HG03520 (cell line): Measurements from ENCODE around the gene DGKD.

Experiments
- ATAC-seq: cut with Tn5 transposase; IDR thresholded peaks from one replicate; pipeline ENCODE4 v1.9.1; 2021; ENCODE audit warnings: mild to moderate bottlenecking, moderate library complexity; ENCODE audit not compliant: unreplicated experiment

Gene DGKD

DNA sequence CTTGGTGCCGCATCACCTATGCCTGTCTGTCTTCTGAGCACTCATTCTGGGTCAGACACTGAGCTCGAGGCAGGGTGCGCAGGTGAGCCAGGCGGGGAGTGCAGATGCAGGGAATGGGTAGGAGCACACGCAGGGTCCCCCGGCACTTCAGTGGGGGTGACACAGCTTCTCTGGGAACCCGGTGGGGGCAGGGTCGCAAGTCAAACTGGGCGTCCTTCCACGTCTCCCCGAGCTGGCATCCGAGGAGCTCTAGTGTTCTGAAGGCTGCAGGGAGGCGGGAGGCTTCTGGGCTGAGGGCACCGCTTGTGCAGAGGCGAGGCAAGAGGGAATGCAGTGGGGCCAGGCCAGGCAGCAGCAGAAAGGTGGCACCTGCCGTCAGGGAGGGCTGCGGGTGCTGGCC is 86.0 kb downstream of the DGKD start:
- no peak for ATAC-seq

- ATAC-seq, result no peak
These were observed 86.4 kb downstream of the DGKD start for GRCh38 chr2:233440714-233441113.

DNA sequence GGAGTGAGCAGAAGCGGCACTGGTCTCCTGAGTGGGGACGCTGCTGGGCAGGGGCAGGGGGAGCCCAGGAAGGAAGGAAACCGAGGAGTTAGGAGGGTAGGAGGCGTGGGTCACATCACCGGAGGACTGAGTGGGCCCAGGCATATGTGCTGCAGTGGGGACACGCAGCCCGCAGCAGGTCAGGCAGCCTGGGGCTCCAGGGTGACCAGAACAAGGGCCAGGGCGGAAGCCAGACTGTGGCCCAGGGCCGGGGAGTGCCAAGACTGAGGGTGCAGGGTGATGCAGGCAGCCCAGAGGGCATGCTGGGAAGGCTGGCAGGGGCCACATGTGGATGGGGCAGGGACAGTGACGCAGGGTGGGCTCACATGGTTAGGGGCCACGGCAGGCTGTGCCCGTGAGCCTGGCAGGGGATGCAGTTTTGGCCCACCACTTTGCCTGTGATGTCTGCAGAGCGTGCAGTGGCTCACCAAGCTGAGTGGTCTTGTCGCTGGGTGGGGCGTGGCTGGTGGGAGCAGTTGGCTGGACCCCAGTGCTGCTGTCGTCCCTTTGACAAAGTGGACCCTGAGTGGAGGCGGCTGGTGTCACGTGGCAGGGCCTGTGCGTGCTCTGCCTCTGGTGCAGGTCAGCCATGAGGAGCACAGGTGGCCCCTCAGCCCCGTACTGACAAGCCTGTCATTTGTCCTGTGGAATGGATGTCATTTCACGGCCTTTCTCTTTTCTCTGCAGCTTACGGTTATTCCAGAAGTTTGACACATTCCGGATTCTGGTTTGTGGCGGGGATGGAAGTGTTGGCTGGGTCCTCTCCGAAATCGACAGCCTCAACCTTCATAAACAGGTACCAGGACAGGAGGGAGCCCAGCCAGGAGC is 87.1 kb downstream of the DGKD start:
- no peak for ATAC-seq

- ATAC-seq, result no peak
These were observed 87.7 kb downstream of the DGKD start for GRCh38 chr2:233442028-233442310.

GRCh38 chr2:233443511-233444183 is 89.4 kb downstream of the DGKD start:
- no peak for ATAC-seq

- no peak for ATAC-seq
These were observed 90.2 kb downstream of the DGKD start for GRCh38 chr2:233444501-233444900.

GRCh38 chr2:233445152-233445830 is 91.0 kb downstream of the DGKD start:
- ATAC-seq, result no peak

DNA sequence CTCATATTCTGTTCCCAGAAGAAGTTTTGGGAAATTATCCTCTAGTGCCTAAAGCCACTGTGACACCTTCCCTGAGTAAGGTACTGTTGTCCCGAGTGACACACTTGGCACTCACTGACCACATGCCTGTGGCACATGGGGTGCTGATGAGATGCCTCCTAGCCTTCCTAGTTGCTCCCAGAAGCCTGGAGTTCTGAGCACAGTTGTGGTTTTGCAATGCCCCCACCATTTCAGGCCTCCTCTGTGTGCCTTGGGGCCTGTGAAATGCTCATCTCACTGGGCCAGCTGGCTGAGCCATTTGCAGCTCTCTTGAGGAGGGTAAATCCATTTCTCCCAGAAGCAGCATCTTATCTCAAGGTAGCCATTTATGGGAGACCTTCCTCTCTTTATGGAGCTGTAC is 91.8 kb downstream of the DGKD start:
- ATAC-seq, result no peak

- no peak for ATAC-seq
These were observed 92.5 kb downstream of the DGKD start for GRCh38 chr2:233446606-233447305.

DNA sequence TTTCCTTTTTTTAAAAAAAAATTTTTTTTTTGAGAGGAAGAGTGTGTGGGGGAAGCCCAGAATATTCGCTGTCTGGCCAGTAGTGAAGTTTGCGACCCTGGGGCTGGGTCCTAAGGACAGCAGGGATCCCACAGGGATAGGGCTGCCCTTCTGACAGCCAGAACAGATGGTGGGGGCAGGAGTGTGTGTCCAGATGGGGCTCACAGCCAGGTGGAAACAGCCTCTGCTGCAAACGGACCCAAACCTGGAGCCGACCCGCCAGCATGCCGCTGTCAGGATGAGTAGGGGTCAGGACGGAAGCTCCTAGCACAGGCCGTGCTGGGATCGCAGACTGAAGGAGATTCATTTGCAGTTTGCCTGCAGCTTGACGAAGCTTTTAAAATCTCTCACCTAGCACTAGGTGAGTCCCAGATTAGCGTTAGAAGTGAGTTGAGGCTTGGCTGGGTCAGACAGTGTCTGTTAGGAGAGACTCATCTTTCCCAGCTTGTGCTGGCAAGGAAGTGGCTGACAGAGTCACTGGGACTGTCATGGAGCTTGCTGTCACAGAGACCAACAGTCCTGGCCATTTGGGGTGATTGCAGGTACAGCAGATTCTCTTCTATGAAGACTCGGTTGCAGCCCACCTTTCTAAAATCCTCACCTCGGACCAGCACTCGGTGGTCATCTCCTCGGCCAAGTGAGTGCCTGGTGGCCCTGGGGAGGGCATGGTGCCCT is 93.4 kb downstream of the DGKD start:
- no peak for ATAC-seq

DNA sequence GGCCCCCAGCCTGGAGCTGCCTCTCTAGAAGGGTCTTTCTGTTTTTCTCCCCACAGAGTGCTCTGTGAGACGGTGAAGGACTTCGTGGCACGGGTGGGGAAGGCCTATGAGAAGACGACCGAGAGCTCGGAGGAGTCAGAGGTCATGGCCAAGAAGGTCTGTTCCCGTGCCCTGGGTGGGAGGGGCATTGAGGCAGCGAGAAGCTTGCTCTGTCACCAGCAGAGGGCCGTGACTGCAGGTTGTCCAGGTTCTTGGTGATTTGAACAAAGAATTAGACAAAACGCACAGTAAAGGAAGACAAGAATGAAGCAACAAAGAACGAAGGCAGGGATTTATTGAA is 93.9 kb downstream of the DGKD start:
- no peak for ATAC-seq

DNA sequence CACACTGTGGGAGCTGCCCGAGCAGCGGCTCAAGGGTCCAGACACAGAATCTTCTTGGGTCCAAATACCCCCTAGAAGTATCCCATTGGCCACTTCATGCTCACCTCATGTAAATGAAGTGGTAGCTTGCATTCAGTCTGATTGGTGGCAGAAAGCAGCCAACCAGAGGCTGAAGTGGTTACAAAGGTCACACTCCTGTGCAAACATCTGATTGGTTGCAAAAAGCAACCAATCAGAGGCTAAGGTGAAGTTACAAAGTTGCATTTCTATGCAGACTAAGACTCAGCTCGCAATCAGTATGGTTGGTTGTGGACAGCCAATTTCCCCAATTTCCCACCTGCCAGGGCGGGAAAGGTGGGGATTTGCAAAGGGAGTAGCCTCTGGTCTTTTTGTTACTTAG is 94.3 kb downstream of the DGKD start:
- ATAC-seq, result no peak

DNA sequence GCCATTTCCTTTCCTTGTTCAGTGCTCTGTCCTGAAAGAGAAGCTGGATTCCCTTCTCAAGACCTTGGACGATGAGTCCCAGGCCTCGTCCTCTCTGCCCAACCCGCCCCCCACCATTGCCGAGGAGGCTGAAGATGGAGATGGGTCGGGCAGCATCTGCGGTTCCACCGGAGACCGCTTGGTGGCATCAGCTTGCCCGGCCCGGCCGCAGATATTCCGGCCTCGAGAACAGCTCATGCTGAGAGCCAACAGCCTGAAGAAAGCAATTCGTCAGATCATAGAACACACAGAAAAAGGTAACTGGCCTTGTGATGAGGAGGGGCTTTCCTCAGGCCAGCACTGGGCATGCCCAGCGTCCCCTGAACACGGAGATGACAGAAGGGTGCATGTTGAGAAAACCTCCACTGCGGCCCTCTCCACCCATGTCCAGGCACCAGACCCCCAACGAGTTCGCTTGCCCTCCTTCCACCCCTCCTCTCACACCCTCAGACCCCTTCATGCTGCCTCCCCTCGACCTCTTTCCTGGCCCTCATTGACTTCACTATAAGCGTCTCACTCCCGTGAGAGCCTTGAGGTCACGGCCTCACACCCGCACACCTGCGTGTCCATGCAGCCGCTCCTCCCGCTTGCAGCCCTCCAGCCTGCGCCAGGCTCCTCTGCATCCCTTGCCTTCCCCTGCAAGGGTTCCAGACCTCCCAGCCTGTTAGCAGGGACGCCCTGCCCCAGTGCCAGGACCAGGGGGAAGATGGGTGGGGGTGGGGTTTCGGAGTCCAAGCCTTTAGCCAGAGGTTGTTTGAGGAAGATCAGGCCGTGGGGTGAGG is 95.0 kb downstream of the DGKD start:
- no peak for ATAC-seq

DNA sequence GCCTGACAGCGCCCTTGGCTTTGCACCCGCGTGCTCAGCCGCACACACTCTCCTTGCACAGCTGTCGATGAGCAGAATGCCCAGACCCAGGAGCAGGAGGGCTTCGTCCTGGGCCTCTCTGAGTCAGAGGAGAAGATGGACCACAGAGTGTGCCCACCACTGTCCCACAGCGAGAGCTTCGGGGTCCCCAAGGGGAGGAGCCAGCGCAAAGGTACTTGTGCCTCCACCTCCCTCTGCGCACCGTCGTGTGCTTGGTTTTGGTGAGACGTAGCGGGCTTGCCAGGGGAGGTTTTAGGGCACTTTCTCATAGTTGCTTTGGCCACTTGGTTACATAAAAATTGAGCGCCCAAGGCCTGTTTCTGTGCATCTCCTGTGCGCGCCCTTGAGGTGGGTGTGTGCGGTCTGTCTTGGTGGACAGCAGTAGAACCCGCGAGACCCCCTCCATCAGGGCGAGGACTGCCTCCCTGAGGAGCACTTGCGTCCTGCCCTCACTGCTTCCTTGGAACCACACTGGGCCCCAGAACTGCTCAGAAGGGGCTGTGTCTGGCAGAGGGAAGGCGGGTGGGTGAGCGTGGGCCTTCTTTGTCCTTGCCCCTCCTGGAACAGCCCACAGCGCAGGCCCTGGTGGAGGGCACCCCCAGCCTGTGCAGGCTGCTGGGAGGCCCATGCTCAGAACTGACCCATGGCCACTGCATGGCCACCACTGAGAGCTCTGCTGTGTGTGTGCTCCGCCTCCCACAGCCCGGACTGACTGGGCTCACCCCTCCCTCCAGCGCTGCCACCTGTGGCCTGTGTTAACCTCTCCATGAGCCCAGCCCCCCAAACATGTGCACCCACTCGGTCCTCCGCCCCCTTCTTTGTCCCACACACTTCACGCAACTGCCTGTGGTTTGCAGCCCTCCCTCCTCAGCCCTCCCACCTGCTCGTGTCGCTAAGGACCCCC is 95.9 kb downstream of the DGKD start:
- no peak for ATAC-seq

- ATAC-seq, result no peak
These were observed 96.7 kb downstream of the DGKD start for GRCh38 chr2:233450864-233451575.

DNA sequence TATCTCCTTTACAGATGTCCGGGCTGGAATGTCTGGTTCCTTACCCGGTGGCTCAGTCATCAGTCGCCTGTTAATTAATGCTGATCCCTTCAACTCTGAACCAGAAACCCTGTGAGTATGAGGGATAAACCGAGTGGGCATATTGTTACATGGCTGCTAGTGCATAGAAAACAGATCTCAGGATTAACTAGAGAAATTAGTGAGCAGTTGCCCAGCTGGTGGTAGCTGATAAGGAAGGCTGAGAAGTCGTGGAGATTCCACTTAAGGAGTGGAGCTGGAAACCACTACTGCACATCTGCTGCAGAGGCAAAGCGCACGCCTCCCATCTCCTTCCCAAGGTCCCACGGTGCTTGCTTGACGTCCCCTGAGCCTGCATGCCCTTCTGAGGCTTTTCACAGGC is 97.7 kb downstream of the DGKD start:
- ATAC-seq, result no peak

DNA sequence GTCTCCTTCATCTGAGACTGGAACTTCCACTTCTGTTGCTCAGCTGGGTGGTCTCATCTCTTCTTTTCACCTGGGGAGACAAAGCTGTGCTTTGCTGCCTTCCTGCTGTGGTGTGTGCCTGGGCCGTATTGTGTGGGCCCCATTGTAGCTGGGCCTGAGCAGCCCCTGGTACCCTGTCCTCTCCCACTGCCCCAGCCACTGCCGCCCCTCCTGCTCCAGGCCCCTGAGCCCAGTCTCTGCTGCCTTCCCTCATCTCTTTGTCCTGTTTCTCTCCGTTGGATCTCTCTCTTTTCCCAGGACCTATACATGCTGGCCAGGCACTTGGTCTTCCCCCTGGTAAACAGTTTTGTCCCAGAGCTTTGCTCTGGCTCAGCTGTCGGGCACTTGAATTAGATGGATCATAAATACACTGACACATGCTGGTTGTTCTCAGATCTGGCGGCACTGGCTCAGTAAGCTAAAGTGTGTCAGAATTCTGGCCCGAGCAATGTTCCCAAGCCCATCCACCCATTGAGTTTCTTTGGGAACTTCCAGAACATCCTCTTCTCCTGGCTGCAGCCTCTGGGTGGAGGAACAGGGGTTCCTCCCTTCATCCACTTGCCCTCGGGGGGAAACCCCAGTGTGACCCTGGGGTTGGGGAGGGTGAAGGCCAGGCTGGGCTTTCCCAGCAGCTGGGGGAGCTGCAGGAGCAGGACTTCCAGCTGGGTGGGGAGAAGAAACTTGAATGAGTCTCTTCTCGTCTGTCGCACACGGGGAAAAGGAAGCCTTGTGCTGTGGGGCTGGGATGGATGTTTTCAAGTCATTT is 99.0 kb downstream of the DGKD start:
- no peak for ATAC-seq

GRCh38 chr2:233453916-233454315 is 99.6 kb downstream of the DGKD start:
- ATAC-seq, result no peak
